Tibial artery (tissue), 4 donors: Measurements from ENCODE around the gene HMGN4.

ENCODE experiments used
- DNase-seq, 2 donors: peaks; one replicate each; pipeline ENCODE4 v3.0.0-alpha.2; 2019
- H3K27ac ChIP-seq, 2 donors: fragments of 200-600 bp; sonication (generic) in 1 of 2; 1 replicate in 1 of 2; 2 replicates in 1 of 2; pipeline ENCODE4 v1.5.1; 2018 to 2019; ENCODE audit warnings: mild to moderate bottlenecking in 1 of 2
- H3K27me3 ChIP-seq, 2 donors: fragments of 200-600 bp; sonication (generic) in 1 of 2; one replicate each; pipeline versions ENCODE4 v1.5.1 to v1.6.0; 2016 to 2019
- H3K36me3 ChIP-seq, 3 donors: fragments of 200-600 bp; sonication (generic) in 2 of 3; one replicate each; pipeline ENCODE4 v1.5.1; 2016 to 2019; ENCODE audit warnings: mild to moderate bottlenecking in 2 of 3
- H3K4me1 ChIP-seq, 4 donors: fragments of 200-600 bp; sonication (generic) in 2 of 4; 1 replicate in 3 of 4; 2 replicates in 1 of 4; pipeline ENCODE4 v1.5.1; 2016 to 2019
- H3K4me3 ChIP-seq, 2 donors: fragments of 200-600 bp; sonication (generic) in 1 of 2; 1 replicate in 1 of 2; 2 replicates in 1 of 2; pipeline ENCODE4 v1.5.1; 2018 to 2019; ENCODE audit warnings: mild to moderate bottlenecking in 2 of 2
- H3K9me3 ChIP-seq, 3 donors: fragments of 200-600 bp; sonication (generic) in 1 of 3; one replicate each; pipeline ENCODE4 v1.5.1; 2016 to 2019
- intact Hi-C: fragments of 100-400 bp; cut with DNase I; formaldehyde crosslinking; loops from one replicate; pipeline ENCODE4 v1.15.0; 2023; ENCODE audit warnings: low total_unique reads
- TF ChIP-seq, protein P1 (sequence below), 2 experiments: fragments of 200-600 bp in 1 of 2; fragments of 450-650 bp in 1 of 2; IDR thresholded peaks; one replicate each; pipeline ENCODE4 v1.5.1; 2017 to 2019; ENCODE audit warnings: antibody characterized with exemption in 2 of 2, mild to moderate bottlenecking in 1 of 2, moderate library complexity in 1 of 2

HMGN4 gene

GRCh38 chr6:26592649-26593048, 54.5 kb downstream of the HMGN4 start:
- Histone ChIP-seq H3K4me1 (peaks cover 0 to 13% (median 3%) of the 10 kb centered on the region in 4 donors), H3K4me3 (no peak overlapping the region), H3K36me3 (no peaks in the 10 kb centered on the region), H3K9me3 (no peaks in the 10 kb centered on the region), H3K27me3 (peaks cover 0 to 40% of the 10 kb centered on the region in 2 donors), H3K27ac (no peak overlapping the region)
- TF ChIP-seq, protein P1, sequence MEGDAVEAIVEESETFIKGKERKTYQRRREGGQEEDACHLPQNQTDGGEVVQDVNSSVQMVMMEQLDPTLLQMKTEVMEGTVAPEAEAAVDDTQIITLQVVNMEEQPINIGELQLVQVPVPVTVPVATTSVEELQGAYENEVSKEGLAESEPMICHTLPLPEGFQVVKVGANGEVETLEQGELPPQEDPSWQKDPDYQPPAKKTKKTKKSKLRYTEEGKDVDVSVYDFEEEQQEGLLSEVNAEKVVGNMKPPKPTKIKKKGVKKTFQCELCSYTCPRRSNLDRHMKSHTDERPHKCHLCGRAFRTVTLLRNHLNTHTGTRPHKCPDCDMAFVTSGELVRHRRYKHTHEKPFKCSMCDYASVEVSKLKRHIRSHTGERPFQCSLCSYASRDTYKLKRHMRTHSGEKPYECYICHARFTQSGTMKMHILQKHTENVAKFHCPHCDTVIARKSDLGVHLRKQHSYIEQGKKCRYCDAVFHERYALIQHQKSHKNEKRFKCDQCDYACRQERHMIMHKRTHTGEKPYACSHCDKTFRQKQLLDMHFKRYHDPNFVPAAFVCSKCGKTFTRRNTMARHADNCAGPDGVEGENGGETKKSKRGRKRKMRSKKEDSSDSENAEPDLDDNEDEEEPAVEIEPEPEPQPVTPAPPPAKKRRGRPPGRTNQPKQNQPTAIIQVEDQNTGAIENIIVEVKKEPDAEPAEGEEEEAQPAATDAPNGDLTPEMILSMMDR (IDR thresholded peaks at IDR 0.05), result no peak
- intact Hi-C loops, result no loop called here
- no peak for DNase-seq

DNA sequence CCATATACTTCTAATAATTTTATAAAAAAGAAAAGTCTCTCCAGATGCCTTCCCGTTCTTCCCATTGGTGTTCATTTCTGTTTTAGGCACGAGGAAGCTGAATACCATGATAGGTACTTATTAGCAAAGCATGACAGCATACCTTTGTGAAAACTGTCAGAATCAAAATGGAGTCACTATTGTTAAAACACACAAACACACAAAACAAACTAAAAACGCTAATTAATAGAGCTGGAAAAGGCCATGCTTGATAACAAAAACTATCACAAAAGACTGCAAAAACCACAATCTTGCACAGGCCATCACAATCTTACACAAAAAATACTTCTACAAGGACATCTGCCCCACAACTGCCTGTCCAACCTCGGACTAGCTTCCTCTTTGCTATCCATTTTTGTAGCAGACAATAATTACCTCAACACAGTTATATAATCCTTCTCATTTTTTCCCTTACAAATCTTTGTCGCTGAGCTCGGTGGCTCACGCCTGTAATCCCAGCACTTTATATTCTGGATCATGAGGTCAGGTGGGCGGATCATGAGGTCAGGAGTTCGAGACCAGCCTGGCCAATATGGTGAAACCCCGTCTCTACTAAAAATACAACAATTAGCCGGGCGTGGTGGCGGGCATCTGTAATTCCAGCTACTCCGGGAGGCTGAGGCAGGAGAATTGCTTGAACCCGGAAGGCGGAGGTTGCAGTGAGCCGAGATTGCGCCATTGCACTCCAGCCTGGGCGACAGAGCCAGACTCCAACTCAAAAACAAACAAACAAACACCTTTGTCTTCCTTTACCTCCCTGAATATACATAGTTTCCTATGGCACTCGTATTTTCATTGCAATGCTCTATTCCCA, 55.3 kb downstream of the HMGN4 start:
- TF ChIP-seq, protein P1 (IDR thresholded peaks at IDR 0.05), result no peak
- peaks cover 0 to 17% (median 10%) of the 10 kb centered on the region in 4 donors for H3K4me1 ChIP-seq
- H3K4me3 ChIP-seq, result no peak overlapping the region
- no peak for DNase-seq
- H3K27me3 ChIP-seq, result peaks cover 0 to 36% of the 10 kb centered on the region in 2 donors
- no peaks in the 10 kb centered on the region for H3K9me3 ChIP-seq
- intact Hi-C loops, result no loop called here
- H3K36me3 ChIP-seq, result peaks cover 3 to 8% (median 7%) of the 10 kb centered on the region in 3 donors
- no peak overlapping the region for H3K27ac ChIP-seq

- peaks cover 9 to 14% (median 13%) of the 10 kb centered on the region in 3 donors for H3K36me3 ChIP-seq
- peaks cover 0 to 33% of the 10 kb centered on the region in 2 donors for H3K27me3 ChIP-seq
- peaks cover 0 to 17% (median 10%) of the 10 kb centered on the region in 4 donors for H3K4me1 ChIP-seq
- no peaks in the 10 kb centered on the region for H3K9me3 ChIP-seq
- TF ChIP-seq, protein P1 (IDR thresholded peaks at IDR 0.05), result no peak
- no peak for DNase-seq
- H3K4me3 ChIP-seq, result no peak overlapping the region
- intact Hi-C loops, result no loop called here
- H3K27ac ChIP-seq, result no peak overlapping the region
Observed at GRCh38 chr6:26594131-26594498, 55.9 kb downstream of the HMGN4 start.

DNA sequence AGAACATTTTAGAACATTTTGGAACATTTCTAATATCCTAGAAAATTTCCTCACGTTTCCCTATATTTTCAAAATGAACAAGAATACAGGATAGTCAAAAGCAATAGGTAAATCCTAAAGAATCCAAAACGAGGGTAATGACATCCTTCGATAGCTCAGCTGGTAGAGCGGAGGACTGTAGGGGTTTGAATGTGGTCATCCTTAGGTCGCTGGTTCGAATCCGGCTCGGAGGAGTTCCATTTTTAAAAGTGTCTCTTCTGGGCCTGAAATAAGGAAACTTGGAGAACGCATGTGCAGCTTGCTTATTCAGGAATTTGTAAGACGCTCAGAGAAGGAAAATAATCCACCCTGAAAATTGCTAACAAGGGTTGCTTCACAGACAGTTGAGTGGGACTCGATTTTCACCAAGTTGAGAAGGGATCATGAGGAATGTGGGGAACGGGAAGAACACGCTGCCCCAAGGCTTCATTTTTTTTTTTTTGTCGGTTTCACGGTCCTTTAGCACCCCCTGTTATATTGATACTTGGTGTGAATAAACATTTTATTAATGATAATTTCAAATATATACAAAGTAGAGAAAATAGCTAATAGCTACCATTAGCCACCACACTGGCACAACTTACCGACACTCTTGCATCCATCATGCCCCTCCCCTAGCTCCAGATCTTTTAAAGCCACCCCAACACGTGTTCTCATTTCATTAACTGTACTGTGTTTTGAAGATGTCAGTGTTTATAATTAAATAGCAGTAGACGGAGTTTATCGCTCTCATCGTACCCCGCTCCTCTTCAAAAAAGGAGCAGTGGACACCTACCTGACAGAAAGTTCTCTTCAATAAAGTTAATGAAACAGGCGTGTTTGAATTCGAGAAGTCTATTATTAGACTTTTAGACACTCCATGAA, 56.8 kb downstream of the HMGN4 start:
- H3K9me3 ChIP-seq, result no peaks in the 10 kb centered on the region
- DNase-seq, result no peak
- intact Hi-C loops, result loop anchor here (5.0 kb wide), 1 partner anchor 253 kb away; no protein-coding TSS in a partner anchor
- peaks cover 0 to 33% of the 10 kb centered on the region in 2 donors for H3K27me3 ChIP-seq
- H3K4me1 ChIP-seq, result peaks cover 0 to 17% (median 10%) of the 10 kb centered on the region in 4 donors
- peaks cover 9 to 22% (median 20%) of the 10 kb centered on the region in 3 donors for H3K36me3 ChIP-seq
- H3K27ac ChIP-seq, result peak overlapping the region; percentile 91 to 94
- TF ChIP-seq, protein P1 (IDR thresholded peaks at IDR 0.05), result no peak
- H3K4me3 ChIP-seq, result peak overlapping the region; percentile 93 to 98

- peak; percentile 92 to 94 for DNase-seq
- H3K27me3 ChIP-seq, result peaks cover 0 to 33% of the 10 kb centered on the region in 2 donors
- intact Hi-C loops, result loop anchor here (5.0 kb wide), 1 partner anchor 253 kb away; no protein-coding TSS in a partner anchor
- H3K4me3 ChIP-seq, result peak overlapping the region; percentile 93 to 98
- H3K36me3 ChIP-seq, result peaks cover 9 to 28% (median 21%) of the 10 kb centered on the region in 3 donors
- TF ChIP-seq, protein P1 (IDR thresholded peaks at IDR 0.05), result peak; percentile 90 to 97
- peak overlapping the region; percentile 91 to 94 for H3K27ac ChIP-seq
- no peaks in the 10 kb centered on the region for H3K9me3 ChIP-seq
- H3K4me1 ChIP-seq, result peaks cover 0 to 17% (median 10%) of the 10 kb centered on the region in 4 donors
Observed at GRCh38 chr6:26595669-26596269, 57.6 kb downstream of the HMGN4 start.
